ENCODE measurements around the gene HOXD8.

The HOXD8 gene

GRCh38 chr2:176102309-176102866 is 27.1 kb upstream of the HOXD8 start:
- DNase-seq (ENCODE audit: low spot score): no peak

GRCh38 chr2:176103194-176103593 is 26.3 kb upstream of the HOXD8 start:
- no peak for DNase-seq (ENCODE audit: low spot score)

- no peak for DNase-seq (ENCODE audit: low spot score)
Observed at GRCh38 chr2:176103742-176104315, 25.7 kb upstream of the HOXD8 start.

GRCh38 chr2:176104316-176105077 is 25.0 kb upstream of the HOXD8 start:
- peak; percentile 57 for DNase-seq (ENCODE audit: low spot score)

- no peak for DNase-seq (ENCODE audit: low spot score)
Observed at GRCh38 chr2:176105078-176105729, 24.3 kb upstream of the HOXD8 start.

GRCh38 chr2:176105730-176106580 is 23.6 kb upstream of the HOXD8 start:
- DNase-seq (ENCODE audit: low spot score): no peak

GRCh38 chr2:176106581-176107539 is 22.6 kb upstream of the HOXD8 start, which contains the start of gene HOXD11:
Gene HOXD11 (plus strand): TSS chr2:176107280. CDS start chr2:176107356, 76 bp downstream.
- DNase-seq (ENCODE audit: low spot score): peak; percentile 40

- no peak for DNase-seq (ENCODE audit: low spot score)
Observed at GRCh38 chr2:176107731-176108181, 21.7 kb upstream of the HOXD8 start.

GRCh38 chr2:176109192-176109901 is 20.2 kb upstream of the HOXD8 start:
- no peak for DNase-seq (ENCODE audit: low spot score)

- DNase-seq (ENCODE audit: low spot score): no peak
Observed at GRCh38 chr2:176109946-176110345, 19.6 kb upstream of the HOXD8 start.

GRCh38 chr2:176110415-176111308 is 18.8 kb upstream of the HOXD8 start:
- no peak for DNase-seq (ENCODE audit: low spot score)

GRCh38 chr2:176111309-176111663 is 18.2 kb upstream of the HOXD8 start:
- DNase-seq (ENCODE audit: low spot score): peak; percentile 81

- DNase-seq (ENCODE audit: low spot score): no peak
Observed at GRCh38 chr2:176111846-176112374, 17.6 kb upstream of the HOXD8 start.

- DNase-seq (ENCODE audit: low spot score): no peak
Observed at GRCh38 chr2:176112375-176113302, 16.9 kb upstream of the HOXD8 start.

- DNase-seq (ENCODE audit: low spot score): no peak
Observed at GRCh38 chr2:176114120-176114929, 15.2 kb upstream of the HOXD8 start.

- DNase-seq (ENCODE audit: low spot score): no peak
Observed at GRCh38 chr2:176114930-176115625, 14.4 kb upstream of the HOXD8 start.

Data from SK-N-DZ (cell line).